HCT116 (cell line): Measurements from ENCODE around the gene DEFB131A.

Source experiments
- CEBPB ChIP-seq: IDR thresholded peaks from 2 replicates; pipeline ENCODE4 v1.6.1; 2012; ENCODE audit warnings: low read depth
- CTCF ChIP-seq, 3 experiments: fragments of 200-600 bp in 1 of 3; sonication (generic) in 1 of 3; IDR thresholded peaks in 2 of 3; conservative IDR thresholded peaks in 1 of 3; 2 replicates each; pipeline ENCODE4 v1.5.1; 2012 to 2017; ENCODE audit warnings: low read depth in 2 of 3, low read length in 2 of 3, antibody characterized with exemption in 1 of 3, borderline replicate concordance in 1 of 3, control low read depth in 1 of 3, mild to moderate bottlenecking in 1 of 3, mixed read lengths in 1 of 3, mixed run types in 1 of 3, moderate library complexity in 1 of 3; ENCODE audit not compliant: insufficient read depth in 1 of 3
- EZH2 ChIP-seq: fragments of 200-600 bp; sonication (generic); IDR thresholded peaks from 2 replicates; pipeline ENCODE4 v1.6.1; 2017; ENCODE audit warnings: antibody characterized with exemption, mixed run types
- JUND ChIP-seq: IDR thresholded peaks from 2 replicates; pipeline ENCODE4 v1.6.1; 2012
- MAX ChIP-seq: IDR thresholded peaks from 2 replicates; pipeline ENCODE4 v1.6.1; 2012
- POLR2A ChIP-seq: IDR thresholded peaks from 2 replicates; pipeline ENCODE4 v1.7.0; 2011; ENCODE audit warnings: borderline replicate concordance; ENCODE audit not compliant: insufficient read depth, insufficient read length; ENCODE audit errors: extremely low read depth
- POLR2AphosphoS5 ChIP-seq: IDR thresholded peaks from 2 replicates; pipeline ENCODE4 v1.6.1; 2011; ENCODE audit warnings: mild to moderate bottlenecking, low read depth, low read length, moderate library complexity
- SP1 ChIP-seq: IDR thresholded peaks from 2 replicates; pipeline ENCODE4 v1.6.1; 2012; ENCODE audit warnings: low read depth
- YY1 ChIP-seq: IDR thresholded peaks from 2 replicates; pipeline ENCODE4 v1.6.1; 2011; ENCODE audit warnings: low read length, low read depth, moderate library complexity, mild to moderate bottlenecking; ENCODE audit not compliant: insufficient replicate concordance; ENCODE audit errors: extremely low read depth
- ZNF274 ChIP-seq: fragments of 200-500 bp; sonication (Bioruptor generic); IDR thresholded peaks from 2 replicates; pipeline ENCODE4 v1.6.1; 2014; ENCODE audit warnings: mild to moderate bottlenecking, low read depth, low read length, inconsistent platforms
- TF ChIP-seq, protein P1 (sequence below): IDR thresholded peaks from 2 replicates; pipeline ENCODE4 v1.6.1; 2012; ENCODE audit warnings: low read depth

DNA sequence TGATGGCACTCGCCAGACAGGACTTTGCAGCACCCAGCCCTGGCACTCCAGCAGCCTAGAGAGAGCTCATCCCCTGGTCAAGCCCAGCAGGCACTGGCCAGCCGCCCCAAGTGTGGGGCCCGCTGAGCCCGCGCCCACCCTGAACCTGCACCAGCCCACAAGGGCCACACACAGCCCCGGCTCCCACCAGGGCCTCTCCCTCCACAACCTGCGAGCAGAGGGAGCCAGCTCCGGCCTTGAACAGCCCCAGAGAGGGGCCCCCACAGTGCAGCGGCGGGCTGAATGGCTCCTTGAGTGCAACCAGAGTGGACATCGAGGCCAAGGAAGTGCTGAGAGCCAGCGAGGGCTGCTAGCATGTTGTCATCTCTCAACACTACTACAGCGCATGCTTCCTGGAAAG is 34.4 kb upstream of the DEFB131A start:
- no peak for TF ChIP-seq JUND
- no peak for TF ChIP-seq CTCF (IDR thresholded peaks at IDR 0.05 in 2 of 3, conservative IDR thresholded peaks at IDR 0.05 in 1 of 3; ENCODE audit: borderline replicate concordance in 1 of 3, insufficient read depth in 1 of 3, low read depth in 2 of 3, low read length in 2 of 3)
- TF ChIP-seq POLR2AphosphoS5 = no peak
- no peak for TF ChIP-seq EZH2
- no peak for TF ChIP-seq MAX
- TF ChIP-seq ZNF274 = no peak
- TF ChIP-seq, protein P1, sequence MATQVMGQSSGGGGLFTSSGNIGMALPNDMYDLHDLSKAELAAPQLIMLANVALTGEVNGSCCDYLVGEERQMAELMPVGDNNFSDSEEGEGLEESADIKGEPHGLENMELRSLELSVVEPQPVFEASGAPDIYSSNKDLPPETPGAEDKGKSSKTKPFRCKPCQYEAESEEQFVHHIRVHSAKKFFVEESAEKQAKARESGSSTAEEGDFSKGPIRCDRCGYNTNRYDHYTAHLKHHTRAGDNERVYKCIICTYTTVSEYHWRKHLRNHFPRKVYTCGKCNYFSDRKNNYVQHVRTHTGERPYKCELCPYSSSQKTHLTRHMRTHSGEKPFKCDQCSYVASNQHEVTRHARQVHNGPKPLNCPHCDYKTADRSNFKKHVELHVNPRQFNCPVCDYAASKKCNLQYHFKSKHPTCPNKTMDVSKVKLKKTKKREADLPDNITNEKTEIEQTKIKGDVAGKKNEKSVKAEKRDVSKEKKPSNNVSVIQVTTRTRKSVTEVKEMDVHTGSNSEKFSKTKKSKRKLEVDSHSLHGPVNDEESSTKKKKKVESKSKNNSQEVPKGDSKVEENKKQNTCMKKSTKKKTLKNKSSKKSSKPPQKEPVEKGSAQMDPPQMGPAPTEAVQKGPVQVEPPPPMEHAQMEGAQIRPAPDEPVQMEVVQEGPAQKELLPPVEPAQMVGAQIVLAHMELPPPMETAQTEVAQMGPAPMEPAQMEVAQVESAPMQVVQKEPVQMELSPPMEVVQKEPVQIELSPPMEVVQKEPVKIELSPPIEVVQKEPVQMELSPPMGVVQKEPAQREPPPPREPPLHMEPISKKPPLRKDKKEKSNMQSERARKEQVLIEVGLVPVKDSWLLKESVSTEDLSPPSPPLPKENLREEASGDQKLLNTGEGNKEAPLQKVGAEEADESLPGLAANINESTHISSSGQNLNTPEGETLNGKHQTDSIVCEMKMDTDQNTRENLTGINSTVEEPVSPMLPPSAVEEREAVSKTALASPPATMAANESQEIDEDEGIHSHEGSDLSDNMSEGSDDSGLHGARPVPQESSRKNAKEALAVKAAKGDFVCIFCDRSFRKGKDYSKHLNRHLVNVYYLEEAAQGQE = no peak
- TF ChIP-seq POLR2A = no peak
- no peak for TF ChIP-seq SP1
- no peak for TF ChIP-seq YY1
- TF ChIP-seq CEBPB = no peak
